Tibial nerve (tissue), 4 donors: Measurements from ENCODE around the gene MED9. TPM values are rescaled to one million over a fixed set of nuclear protein-coding genes. Genes with fewer than 3 reads are reported as not detected.

Source experiments
- DNase-seq, 2 donors: peaks; one replicate each; pipeline ENCODE4 v3.0.0-alpha.2; 2019; ENCODE audit warnings: low spot score in 2 of 2
- H3K27ac ChIP-seq, 4 donors: fragments of 200-600 bp; sonication (generic) in 3 of 4; one replicate each; pipeline ENCODE4 v1.5.1; 2017 to 2019; ENCODE audit warnings: mild to moderate bottlenecking in 1 of 4
- H3K27me3 ChIP-seq, 2 donors: fragments of 200-600 bp; sonication (generic) in 1 of 2; one replicate each; pipeline versions ENCODE4 v1.5.1 to v1.6.0; 2017 to 2019
- H3K36me3 ChIP-seq, 3 donors: fragments of 200-600 bp; sonication (generic); one replicate each; pipeline ENCODE4 v1.5.1; 2018 to 2019
- H3K4me1 ChIP-seq, 4 donors: fragments of 200-600 bp; sonication (generic) in 3 of 4; one replicate each; pipeline ENCODE4 v1.5.1; 2017 to 2019
- H3K4me3 ChIP-seq, 4 donors: fragments of 200-600 bp; sonication (generic) in 3 of 4; one replicate each; pipeline ENCODE4 v1.5.1; 2017 to 2019; ENCODE audit warnings: mild to moderate bottlenecking in 1 of 4, moderate library complexity in 1 of 4
- H3K9me3 ChIP-seq, 4 donors: fragments of 200-600 bp; sonication (generic) in 3 of 4; one replicate each; pipeline ENCODE4 v1.5.1; 2017 to 2019
- CTCF ChIP-seq, 5 experiments: fragments of 200-600 bp in 3 of 5; fragments of 450-650 bp in 2 of 5; sonication (generic) in 3 of 5; IDR thresholded peaks; one replicate each; pipeline ENCODE4 v1.5.1; 2016 to 2019; ENCODE audit warnings: antibody characterized with exemption in 5 of 5, mild to moderate bottlenecking in 3 of 5, moderate library complexity in 2 of 5
- EP300 ChIP-seq, 2 donors: sonication (generic); formaldehyde crosslinking; IDR thresholded peaks; one replicate each; pipeline ENCODE4 v1.6.1; 2017; ENCODE audit warnings: antibody characterized with exemption in 2 of 2, mild to moderate bottlenecking in 1 of 2
- POLR2A ChIP-seq, 2 donors: fragments of 450-650 bp; IDR thresholded peaks; one replicate each; pipeline ENCODE4 v1.6.1; 2017; ENCODE audit warnings: antibody characterized with exemption in 2 of 2, mild to moderate bottlenecking in 2 of 2, moderate library complexity in 2 of 2
- WGBS, 2 donors: methylation state at CpG; one replicate each; pipeline ENCODE4 v1.1.5; 2018; 5-methylcytosine and 5-hydroxymethylcytosine counted together
- total RNA-seq, 4 donors: library from RNA; depleted of rRNA; stranded (reverse); fragments of >200 nt; gene quantifications; one replicate each; pipeline ENCODE4 v1.1.0, GENCODE V29; 2016

Gene MED9
- total RNA-seq, 4 donors from 2014 or later = 8.0 to 17.5 (median 13.6) TPM

- Histone ChIP-seq H3K9me3 (no peaks in the 10 kb centered on the region), H3K4me3 (no peak overlapping the region), H3K36me3 (peaks cover 0 to 11% (median 0%) of the 10 kb centered on the region in 3 donors), H3K27me3 (no peaks in the 10 kb centered on the region), H3K27ac (peak overlapping the region in 3 of 4 donors; percentile 40 to 90 (median 61)), H3K4me1 (peaks cover 0 to 36% (median 0%) of the 10 kb centered on the region in 4 donors)
- TF ChIP-seq POLR2A (IDR thresholded peaks at IDR 0.05) (no peak), CTCF (IDR thresholded peaks at IDR 0.05) (no peak), EP300 (IDR thresholded peaks at IDR 0.05) (peak in 1 of 2 donors; percentile 82)
- 71 to 76% methylated on average over 16 to 19 of the region's 21 CpGs for WGBS, 2 donors
- DNase-seq = peak in 1 of 2 donors; percentile 62
Measured at GRCh38 chr17:17514993-17515933, 38.5 kb downstream of the MED9 start.

- WGBS, 2 donors = 69 to 74% methylated on average over 21 of the region's 21 CpGs
- H3K27ac ChIP-seq = peak overlapping the region in 3 of 4 donors; percentile 40 to 90 (median 72)
- peaks cover 0 to 21% (median 0%) of the 10 kb centered on the region in 3 donors for H3K36me3 ChIP-seq
- no peaks in the 10 kb centered on the region for H3K9me3 ChIP-seq
- H3K27me3 ChIP-seq = no peaks in the 10 kb centered on the region
- peaks cover 0 to 36% (median 0%) of the 10 kb centered on the region in 4 donors for H3K4me1 ChIP-seq
- no peak for TF ChIP-seq EP300 (IDR thresholded peaks at IDR 0.05)
- TF ChIP-seq CTCF (IDR thresholded peaks at IDR 0.05) = no peak
- no peak for TF ChIP-seq POLR2A (IDR thresholded peaks at IDR 0.05)
- no peak overlapping the region for H3K4me3 ChIP-seq
- no peak for DNase-seq
Measured at GRCh38 chr17:17515934-17516930, 39.4 kb downstream of the MED9 start.

- no peak for TF ChIP-seq CTCF (IDR thresholded peaks at IDR 0.05)
- 88 to 94% methylated on average over 14 of the region's 14 CpGs for WGBS, 2 donors
- no peak for DNase-seq
- Histone ChIP-seq H3K27me3 (no peaks in the 10 kb centered on the region), H3K4me3 (no peak overlapping the region), H3K27ac (peak overlapping the region in 2 of 4 donors; percentile 72 to 90), H3K4me1 (peaks cover 0 to 32% (median 0%) of the 10 kb centered on the region in 4 donors), H3K9me3 (no peaks in the 10 kb centered on the region), H3K36me3 (peaks cover 0 to 27% (median 0%) of the 10 kb centered on the region in 3 donors)
Measured at GRCh38 chr17:17516941-17517720, 40.3 kb downstream of the MED9 start.

GRCh38 chr17:17518014-17518413 lies 41.2 kb downstream of the MED9 start:
- DNase-seq = no peak
- Histone ChIP-seq H3K4me1 (peaks cover 0 to 28% (median 0%) of the 10 kb centered on the region in 4 donors), H3K27me3 (no peaks in the 10 kb centered on the region), H3K27ac (no peak overlapping the region), H3K4me3 (no peak overlapping the region), H3K36me3 (peaks cover 0 to 29% (median 0%) of the 10 kb centered on the region in 3 donors), H3K9me3 (no peaks in the 10 kb centered on the region)
- TF ChIP-seq POLR2A (IDR thresholded peaks at IDR 0.05) (no peak), CTCF (IDR thresholded peaks at IDR 0.05) (no peak), EP300 (IDR thresholded peaks at IDR 0.05) (no peak)
- 79 to 86% methylated on average over 8 to 15 of the region's 15 CpGs for WGBS, 2 donors
